Ovary (tissue), 1 donor: ENCODE measurements around the gene NUDT1.

ENCODE experiments used
- EP300 ChIP-seq: sonication (generic); formaldehyde crosslinking; IDR thresholded peaks from one replicate; pipeline ENCODE4 v1.6.1; 2017; ENCODE audit warnings: antibody characterized with exemption
- POLR2A ChIP-seq: fragments of 450-650 bp; IDR thresholded peaks from one replicate; pipeline ENCODE4 v1.6.1; 2017; ENCODE audit warnings: antibody characterized with exemption, mild to moderate bottlenecking, moderate library complexity

DNA sequence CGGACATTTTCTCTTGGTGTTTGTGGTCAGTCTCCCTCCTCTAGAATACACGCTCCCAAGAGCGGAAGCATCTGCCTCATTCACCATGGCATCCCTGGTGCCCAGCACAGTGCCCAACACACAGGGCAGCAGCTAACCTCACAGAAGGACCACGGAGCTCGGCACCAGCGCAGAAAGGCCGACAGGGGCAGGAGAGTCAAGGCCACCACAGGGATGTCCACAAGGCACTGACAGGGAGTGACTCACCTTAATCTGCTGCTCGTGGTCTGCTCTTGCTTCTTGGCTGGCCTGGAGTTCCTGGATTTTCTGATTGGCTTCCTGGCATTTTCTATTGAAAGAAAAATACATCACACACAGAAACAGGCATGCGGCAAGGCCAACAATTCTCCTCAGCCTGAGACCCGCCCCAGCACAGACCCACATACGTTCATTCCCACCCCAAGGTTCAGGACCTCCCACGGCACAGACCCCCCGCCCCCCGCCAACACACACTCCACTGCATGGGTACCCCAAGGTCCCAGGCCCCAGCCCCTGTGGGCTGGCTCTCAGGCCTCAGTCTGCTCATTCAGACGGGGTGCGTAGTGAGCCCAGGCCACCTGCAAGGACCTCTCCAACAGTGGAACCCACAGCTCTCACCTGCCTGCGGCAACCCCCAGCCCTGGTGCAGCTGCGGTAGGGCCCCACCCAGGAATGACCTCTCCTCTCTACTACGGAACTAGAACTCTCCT is 24.1 kb upstream of the NUDT1 start:
- TF ChIP-seq POLR2A (no peak), EP300 (no peak)
